IPS-18c (cell line): ENCODE measurements around the gene ADAMTS16.

Experiments used
- H3K4me3 ChIP-seq: 2 replicates; pipeline ENCODE4 v1.7.0; 2013; ENCODE audit warnings: low read depth, mild to moderate bottlenecking, low read length, moderate library complexity; ENCODE audit not compliant: insufficient read depth
- H3K9me3 ChIP-seq: one replicate; pipeline ENCODE4 v1.6.1; 2013; ENCODE audit warnings: mild to moderate bottlenecking, low read length, moderate library complexity; ENCODE audit not compliant: control insufficient read depth, insufficient read depth

ADAMTS16 gene

DNA sequence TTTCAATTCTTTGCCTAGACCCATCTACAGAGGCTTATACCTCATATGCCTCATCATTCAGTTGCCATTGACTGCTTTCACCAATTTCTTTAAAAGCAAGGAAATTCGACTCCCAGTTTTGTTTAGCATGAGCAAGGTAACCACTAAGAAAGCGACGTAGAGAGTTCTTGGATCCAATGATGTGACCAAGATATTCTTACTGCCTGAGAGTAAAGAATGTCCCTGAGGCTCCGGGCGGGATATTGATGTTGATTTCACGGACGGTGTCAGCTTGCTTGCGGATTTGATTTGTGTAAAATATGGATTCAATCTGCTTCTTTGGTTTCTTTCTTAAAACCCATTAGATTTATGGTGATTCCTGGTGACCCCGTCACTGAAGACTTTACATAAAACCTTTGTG lies 147.3 kb downstream of the ADAMTS16 start:
- Histone ChIP-seq H3K4me3 (no peak overlapping the region), H3K9me3 (no peaks in the 10 kb centered on the region)

DNA sequence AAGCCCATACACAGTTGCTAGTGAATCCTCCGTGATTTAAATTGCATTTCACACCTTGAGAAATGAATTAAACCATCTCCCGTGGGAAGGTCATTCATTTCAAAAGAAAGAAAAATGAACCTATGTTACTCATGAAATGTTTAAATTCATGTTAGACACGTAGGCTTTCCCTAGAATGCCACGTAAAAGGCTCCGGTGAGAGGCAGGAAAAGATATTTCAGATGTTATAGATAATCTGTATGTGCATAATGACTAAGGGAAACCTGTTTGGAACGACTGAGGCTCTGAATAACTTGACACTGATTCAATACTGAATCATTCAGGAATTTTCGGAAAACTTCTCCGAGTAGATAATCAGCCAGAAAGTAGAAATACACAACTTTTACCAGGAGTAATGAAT lies 148.1 kb downstream of the ADAMTS16 start:
- H3K4me3 ChIP-seq, result no peak overlapping the region
- H3K9me3 ChIP-seq, result no peaks in the 10 kb centered on the region

DNA sequence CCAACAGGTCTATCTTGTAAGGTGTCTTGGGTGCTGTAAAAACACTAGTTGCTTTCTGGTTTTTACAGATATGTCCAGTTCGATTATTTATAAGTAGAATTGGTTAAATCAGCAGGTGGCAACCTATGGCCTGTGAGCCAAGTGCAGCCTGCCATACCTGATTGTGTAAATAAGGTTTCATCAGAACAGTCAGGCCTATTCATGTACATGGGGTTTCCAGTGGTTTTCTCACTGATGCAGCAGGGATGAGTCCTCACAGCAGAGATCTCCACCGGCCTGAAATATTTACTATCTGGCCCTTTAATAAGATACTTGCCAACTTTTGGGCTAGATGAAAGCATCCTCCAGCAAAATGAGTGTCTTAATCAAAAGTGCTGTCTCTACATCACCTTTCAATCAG lies 149.4 kb downstream of the ADAMTS16 start:
- Histone ChIP-seq H3K4me3 (no peak overlapping the region), H3K9me3 (no peaks in the 10 kb centered on the region)

- no peak overlapping the region for H3K4me3 ChIP-seq
These were observed 150.7 kb downstream of the ADAMTS16 start for GRCh38 chr5:5290674-5291334.

GRCh38 chr5:5291357-5291756 lies 151.2 kb downstream of the ADAMTS16 start:
- no peak overlapping the region for H3K4me3 ChIP-seq
- H3K9me3 ChIP-seq, result no peaks in the 10 kb centered on the region

More at GRCh38 chr5:5290674-5291334, 150.7 kb downstream of the ADAMTS16 start:
- H3K9me3 ChIP-seq, result no peaks in the 10 kb centered on the region

- no peaks in the 10 kb centered on the region for H3K9me3 ChIP-seq
- no peak overlapping the region for H3K4me3 ChIP-seq
These were observed 152.9 kb downstream of the ADAMTS16 start for GRCh38 chr5:5293029-5293428.

- Histone ChIP-seq H3K9me3 (no peaks in the 10 kb centered on the region), H3K4me3 (no peak overlapping the region)
These were observed 154.3 kb downstream of the ADAMTS16 start for GRCh38 chr5:5294429-5294828.

DNA sequence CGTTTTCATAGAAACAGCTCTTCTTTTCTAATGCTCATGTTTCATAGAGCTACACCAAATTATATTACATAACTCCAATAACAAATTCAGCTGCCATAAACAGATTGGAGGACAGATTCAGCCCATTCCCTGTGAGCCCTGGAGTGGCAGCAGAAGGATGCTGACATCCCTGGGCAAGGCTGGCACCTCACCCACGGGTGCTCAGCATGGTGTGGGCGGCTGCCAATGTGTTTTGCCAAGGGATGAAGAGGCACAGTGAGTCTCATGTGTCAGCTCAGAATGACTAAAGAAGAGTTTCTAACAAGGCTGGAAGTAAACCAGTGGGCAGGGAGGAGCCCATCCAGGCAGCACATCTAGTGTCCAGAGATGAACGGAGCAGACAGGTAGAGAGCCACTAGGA lies 155.2 kb downstream of the ADAMTS16 start:
- H3K9me3 ChIP-seq, result no peaks in the 10 kb centered on the region

DNA sequence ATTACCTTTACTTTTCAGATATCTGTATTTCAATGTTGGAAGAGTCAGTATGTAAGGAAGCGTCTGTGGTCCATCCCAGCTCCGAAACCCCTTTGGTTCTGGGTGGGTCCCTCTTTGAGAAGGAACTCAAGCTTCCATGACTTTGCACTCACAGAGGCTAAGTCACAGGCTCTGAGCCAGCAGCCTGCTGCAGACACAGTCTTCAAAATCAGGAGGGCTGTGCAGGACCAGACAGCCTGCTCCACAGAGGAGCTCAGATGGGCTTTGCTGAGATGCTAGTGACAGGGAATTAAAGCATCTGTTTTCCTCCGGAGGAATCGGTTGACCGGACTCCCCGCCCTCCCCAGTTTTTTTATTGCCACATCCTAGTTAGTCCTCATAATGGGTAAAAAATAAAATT lies 155.9 kb downstream of the ADAMTS16 start:
- no peak overlapping the region for H3K4me3 ChIP-seq
- H3K9me3 ChIP-seq, result no peaks in the 10 kb centered on the region

More for the DNA sequence above, 155.2 kb downstream of the ADAMTS16 start:
- no peak overlapping the region for H3K4me3 ChIP-seq

DNA sequence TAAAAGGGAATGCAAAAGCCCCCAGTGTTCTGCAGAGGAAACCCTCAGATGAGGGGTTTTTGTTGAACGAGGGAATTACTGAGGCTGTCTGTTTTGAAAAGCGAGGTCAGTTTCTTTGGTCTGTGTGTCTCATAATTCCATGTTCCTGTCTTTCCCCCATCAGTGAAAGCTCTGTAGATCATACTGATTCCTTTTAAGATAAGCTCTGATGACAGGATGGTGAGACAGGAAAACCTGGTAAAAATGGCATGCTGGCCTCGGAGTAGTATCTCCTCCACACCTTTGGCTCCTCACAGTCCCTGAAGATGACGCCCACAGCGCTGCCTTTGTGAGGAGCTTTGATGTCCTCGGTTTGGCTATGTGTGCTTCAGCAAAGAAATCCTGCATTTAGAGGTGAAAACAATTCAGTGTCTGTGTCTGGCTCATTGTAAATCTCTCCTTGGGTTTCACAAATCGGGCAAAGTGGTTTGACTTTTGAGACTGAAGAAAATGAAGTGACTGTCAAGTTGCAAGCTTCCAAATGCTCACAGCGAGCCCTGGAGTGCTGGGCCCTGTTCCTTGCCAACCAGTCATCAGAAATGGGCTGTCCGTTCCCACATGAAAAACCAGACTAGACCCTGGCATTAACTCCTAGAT lies 157.4 kb downstream of the ADAMTS16 start:
- no peak overlapping the region for H3K4me3 ChIP-seq
- no peaks in the 10 kb centered on the region for H3K9me3 ChIP-seq

DNA sequence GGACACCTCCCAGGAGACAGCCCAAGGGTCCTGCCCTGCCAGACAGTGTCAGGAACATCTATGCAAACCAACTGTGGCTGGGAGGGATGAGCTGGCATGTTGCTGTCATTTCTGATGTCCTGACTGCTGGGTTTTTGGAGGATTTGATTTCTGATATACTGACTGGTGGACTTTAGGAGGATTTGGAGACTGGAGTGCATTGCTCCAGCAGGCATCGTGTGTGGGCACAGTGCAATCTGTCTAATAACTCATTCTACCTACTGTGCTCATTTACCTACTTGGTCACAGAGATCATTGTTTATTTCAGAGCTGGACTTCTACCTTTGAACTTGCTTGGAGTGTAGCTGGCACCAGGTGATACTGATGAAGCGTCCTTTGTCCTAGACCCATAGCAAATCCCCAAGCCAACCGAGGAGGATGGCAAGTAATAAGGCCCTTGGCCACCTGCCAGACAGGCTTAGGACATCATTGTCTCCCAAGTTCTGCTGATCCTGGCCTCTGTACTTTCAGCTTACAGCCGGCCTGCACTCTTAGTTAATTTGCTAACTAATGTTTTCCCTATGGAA lies 158.0 kb downstream of the ADAMTS16 start:
- Histone ChIP-seq H3K4me3 (no peak overlapping the region), H3K9me3 (no peaks in the 10 kb centered on the region)

GRCh38 chr5:5298841-5299541 lies 158.9 kb downstream of the ADAMTS16 start:
- Histone ChIP-seq H3K9me3 (no peaks in the 10 kb centered on the region), H3K4me3 (no peak overlapping the region)

GRCh38 chr5:5301176-5301575 lies 161.0 kb downstream of the ADAMTS16 start:
- no peaks in the 10 kb centered on the region for H3K9me3 ChIP-seq

DNA sequence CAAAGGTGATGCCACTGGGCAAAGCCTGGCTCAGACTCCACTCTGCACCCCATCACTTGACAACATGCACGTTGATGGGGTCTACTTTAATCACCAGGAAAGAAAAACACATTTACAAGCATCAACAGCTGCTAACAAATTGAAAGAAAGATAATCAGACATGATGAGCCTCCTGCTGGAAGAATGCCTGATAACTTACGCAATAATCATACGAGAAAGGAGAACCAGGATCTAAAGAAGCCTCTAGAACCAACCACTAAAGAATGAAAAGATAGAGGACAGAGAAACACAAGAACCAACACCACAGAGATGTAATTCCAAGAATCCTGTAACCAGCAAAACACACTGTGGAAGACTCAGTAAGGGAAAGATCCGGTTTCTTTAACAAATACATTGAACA lies 162.1 kb downstream of the ADAMTS16 start:
- Histone ChIP-seq H3K9me3 (no peaks in the 10 kb centered on the region), H3K4me3 (no peak overlapping the region)

More at GRCh38 chr5:5301176-5301575, 161.0 kb downstream of the ADAMTS16 start:
- H3K4me3 ChIP-seq, result no peak overlapping the region

- no peak overlapping the region for H3K4me3 ChIP-seq
- no peaks in the 10 kb centered on the region for H3K9me3 ChIP-seq
These were observed 163.1 kb downstream of the ADAMTS16 start for GRCh38 chr5:5303242-5303641.

GRCh38 chr5:5304361-5305020 lies 164.4 kb downstream of the ADAMTS16 start:
- H3K4me3 ChIP-seq, result no peak overlapping the region

DNA sequence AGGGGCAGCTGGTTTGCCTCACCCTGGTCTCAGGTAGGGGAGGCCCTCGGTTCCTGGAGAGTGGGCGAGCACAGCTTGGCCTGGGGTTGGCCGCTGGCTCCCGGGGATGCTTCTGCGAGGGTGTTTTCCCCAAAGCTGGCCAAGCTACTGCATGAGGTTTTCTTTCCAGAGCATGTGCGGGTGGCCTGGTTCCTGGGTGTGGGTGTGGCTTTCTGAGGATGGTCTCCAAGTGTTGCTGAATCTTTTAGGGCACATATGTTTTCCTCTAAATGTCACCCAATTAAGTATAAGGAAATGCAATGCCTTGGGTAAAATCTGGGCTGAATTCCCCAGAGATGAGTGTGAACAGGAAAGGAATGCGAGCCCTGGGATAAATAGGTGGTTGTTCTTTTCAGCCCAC lies 166.6 kb downstream of the ADAMTS16 start:
- Histone ChIP-seq H3K9me3 (no peaks in the 10 kb centered on the region), H3K4me3 (no peak overlapping the region)

More at GRCh38 chr5:5304361-5305020, 164.4 kb downstream of the ADAMTS16 start:
- no peaks in the 10 kb centered on the region for H3K9me3 ChIP-seq
